Keratinocyte (primary cell): ENCODE measurements around the gene PKNOX2. TPM values are rescaled to one million over a fixed set of nuclear protein-coding genes. Genes with fewer than 3 reads are reported as not detected.

ENCODE experiments used
- DNase-seq: peaks from one replicate; pipeline ENCODE4 v3.0.0-alpha.2; 2011; ENCODE audit warnings: low read depth, missing footprints, low spot score
- FAIRE-seq: peaks from 2 replicates; lab custom pipeline; 2011; peaks lifted over from hg19 to GRCh38; lab: Jason Lieb, UNC
- H2AFZ ChIP-seq: 2 replicates; pipeline ENCODE4 v1.6.0; 2012; ENCODE audit warnings: low read length, control low read depth, inconsistent platforms; ENCODE audit not compliant: control insufficient read depth
- H3K27ac ChIP-seq: 2 replicates; pipeline ENCODE4 v1.5.1; 2011; ENCODE audit warnings: low read length; ENCODE audit not compliant: control insufficient read depth, insufficient read depth
- H3K27me3 ChIP-seq: 3 replicates; pipeline ENCODE4 v1.6.0; 2011; ENCODE audit warnings: low read length; ENCODE audit not compliant: control insufficient read depth, insufficient read depth; ENCODE audit errors: extremely low read depth
- H3K36me3 ChIP-seq, 2 experiments: 2 replicates in 1 of 2; 3 replicates in 1 of 2; pipeline ENCODE4 v1.5.1; 2011; ENCODE audit warnings: low read length in 2 of 2, mild to moderate bottlenecking in 1 of 2; ENCODE audit not compliant: control insufficient read depth in 2 of 2, insufficient read depth in 2 of 2; ENCODE audit errors: extremely low read depth in 1 of 2
- H3K4me1 ChIP-seq: 3 replicates; pipeline ENCODE4 v1.5.1; 2011; ENCODE audit warnings: low read length; ENCODE audit not compliant: control insufficient read depth, insufficient read depth; ENCODE audit errors: extremely low read depth
- H3K4me2 ChIP-seq: 3 replicates; pipeline ENCODE4 v1.6.0; 2011; ENCODE audit warnings: low read depth, low read length; ENCODE audit not compliant: control insufficient read depth, insufficient read depth; ENCODE audit errors: extremely low read depth
- H3K4me3 ChIP-seq, 3 experiments: fragments of 200-600 bp in 1 of 3; sonication (generic) in 1 of 3; 2 replicates in 2 of 3; 3 replicates in 1 of 3; pipeline ENCODE4 v1.5.1; 2011 to 2016; ENCODE audit warnings: low read length in 3 of 3, mild to moderate bottlenecking in 3 of 3, control low read depth in 2 of 3, inconsistent platforms in 1 of 3, low read depth in 1 of 3, mixed read lengths in 1 of 3, mixed run types in 1 of 3, moderate library complexity in 1 of 3; ENCODE audit not compliant: control insufficient read depth in 2 of 3, insufficient read depth in 2 of 3; ENCODE audit errors: extremely low read depth in 1 of 3
- H3K79me2 ChIP-seq: 2 replicates; pipeline ENCODE4 v1.6.0; 2012; ENCODE audit warnings: low read length; ENCODE audit not compliant: control insufficient read depth, insufficient read depth
- H3K9ac ChIP-seq: 3 replicates; pipeline ENCODE4 v1.6.0; 2011; ENCODE audit warnings: low read length; ENCODE audit not compliant: control insufficient read depth, insufficient read depth; ENCODE audit errors: extremely low read depth
- H3K9me1 ChIP-seq: 3 replicates; pipeline ENCODE4 v1.6.0; 2011; ENCODE audit warnings: low read length; ENCODE audit not compliant: control insufficient read depth, insufficient read depth; ENCODE audit errors: extremely low read depth
- H3K9me3 ChIP-seq: 2 replicates; pipeline ENCODE4 v1.5.1; 2012; ENCODE audit warnings: low read depth, low read length; ENCODE audit not compliant: control insufficient read depth
- H4K20me1 ChIP-seq: 3 replicates; pipeline ENCODE4 v1.6.0; 2011; ENCODE audit warnings: low read length; ENCODE audit not compliant: control insufficient read depth, insufficient read depth; ENCODE audit errors: extremely low read depth
- CTCF ChIP-seq, 3 experiments: IDR thresholded peaks in 1 of 3; conservative IDR thresholded peaks in 1 of 3; optimal IDR thresholded peaks in 1 of 3; 2 replicates in 2 of 3; 3 replicates in 1 of 3; pipeline versions ENCODE3 to v1.5.1; 2011; ENCODE audit warnings: low read length in 3 of 3, mild to moderate bottlenecking in 3 of 3, moderate library complexity in 2 of 3, control low read depth in 1 of 3, inconsistent platforms in 1 of 3; ENCODE audit not compliant: insufficient read depth in 2 of 3; ENCODE audit errors: extremely low read depth in 1 of 3
- EZH2 ChIP-seq: IDR thresholded peaks from one replicate; pipeline ENCODE4 v1.6.1; 2012; ENCODE audit warnings: inconsistent platforms, mild to moderate bottlenecking, low read length, moderate library complexity
- dilution Hi-C: fragments of 300-500 bp; cut with MboI; formaldehyde crosslinking; loops from one replicate; pipeline ENCODE4 v1.7.0; 2020; ENCODE audit warnings: low sequenced_read_pairs; ENCODE audit not compliant: extremely low pct_ligation_motif_present
- polyA plus RNA-seq, 5 experiments: library from polyadenylated mRNA; depleted of rRNA in 3 of 5; stranded (reverse) in 3 of 5; stranded (forward) in 1 of 5; unstranded in 1 of 5; fragments of >200 nt; gene quantifications; 1 replicate in 1 of 5; 2 replicates in 3 of 5; 3 replicates in 1 of 5; pipeline versions ENCODE4 v1.2.1 to v1.2.3, GENCODE V29; 2011 to 2012; ENCODE audit warnings: missing spikeins in 2 of 5, low read depth in 1 of 5, low replicate concordance in 1 of 5

The PKNOX2 gene
- polyA plus RNA-seq, 1 donor (not counting 4 experiments of a cell fraction or from before 2014, with no cell fraction given) = 0.05 TPM

GRCh38 chr11:125441648-125442410 is 277.3 kb downstream of the PKNOX2 start:
- no peak overlapping the region for H2AFZ ChIP-seq
- TF ChIP-seq EZH2 (no peak), CTCF (optimal IDR thresholded peaks at IDR 0.05 in 1 of 3, IDR thresholded peaks at IDR 0.05 in 1 of 3, conservative IDR thresholded peaks at IDR 0.05 in 1 of 3; ENCODE audit: extremely low read depth in 1 of 3, insufficient read depth in 2 of 3, low read length in 3 of 3) (no peak)
- H3K27ac ChIP-seq = no peak overlapping the region
- dilution Hi-C loops = no loop called here
- no peaks in the 10 kb centered on the region for H4K20me1 ChIP-seq
- no peaks in the 10 kb centered on the region for H3K4me1 ChIP-seq
- no peak overlapping the region for H3K4me2 ChIP-seq
- H3K9me3 ChIP-seq = no peaks in the 10 kb centered on the region
- DNase-seq = no peak
- H3K36me3 ChIP-seq = peaks cover 13 to 23% of the 10 kb centered on the region in 2 experiments
- no peak overlapping the region for H3K9ac ChIP-seq
- H3K27me3 ChIP-seq = no peaks in the 10 kb centered on the region
- H3K9me1 ChIP-seq = no peaks in the 10 kb centered on the region
- no peak for FAIRE-seq
- H3K4me3 ChIP-seq = no peak overlapping the region
- H3K79me2 ChIP-seq = no peaks in the 10 kb centered on the region

- H4K20me1 ChIP-seq = no peaks in the 10 kb centered on the region
- H2AFZ ChIP-seq = no peak overlapping the region
- no peak for FAIRE-seq
- H3K36me3 ChIP-seq = peaks cover 13 to 26% of the 10 kb centered on the region in 2 experiments
- peaks cover 6% of the 10 kb centered on the region for H3K4me1 ChIP-seq
- no peak overlapping the region for H3K4me2 ChIP-seq
- H3K79me2 ChIP-seq = no peaks in the 10 kb centered on the region
- no peak for DNase-seq
- dilution Hi-C loops = no loop called here
- no peak overlapping the region for H3K9ac ChIP-seq
- H3K9me1 ChIP-seq = no peaks in the 10 kb centered on the region
- no peak overlapping the region for H3K27ac ChIP-seq
- no peaks in the 10 kb centered on the region for H3K9me3 ChIP-seq
- no peaks in the 10 kb centered on the region for H3K27me3 ChIP-seq
- H3K4me3 ChIP-seq = no peak overlapping the region
- TF ChIP-seq CTCF (optimal IDR thresholded peaks at IDR 0.05 in 1 of 3, IDR thresholded peaks at IDR 0.05 in 1 of 3, conservative IDR thresholded peaks at IDR 0.05 in 1 of 3; ENCODE audit: extremely low read depth in 1 of 3, insufficient read depth in 2 of 3, low read length in 3 of 3) (no peak), EZH2 (no peak)
Measured at GRCh38 chr11:125442946-125443345, 278.4 kb downstream of the PKNOX2 start.
